ENCODE measurements around the gene MLN.
A peak's percentile ranks its signal among the peaks of the same experiment; 100 is the strongest.

The MLN gene

DNA sequence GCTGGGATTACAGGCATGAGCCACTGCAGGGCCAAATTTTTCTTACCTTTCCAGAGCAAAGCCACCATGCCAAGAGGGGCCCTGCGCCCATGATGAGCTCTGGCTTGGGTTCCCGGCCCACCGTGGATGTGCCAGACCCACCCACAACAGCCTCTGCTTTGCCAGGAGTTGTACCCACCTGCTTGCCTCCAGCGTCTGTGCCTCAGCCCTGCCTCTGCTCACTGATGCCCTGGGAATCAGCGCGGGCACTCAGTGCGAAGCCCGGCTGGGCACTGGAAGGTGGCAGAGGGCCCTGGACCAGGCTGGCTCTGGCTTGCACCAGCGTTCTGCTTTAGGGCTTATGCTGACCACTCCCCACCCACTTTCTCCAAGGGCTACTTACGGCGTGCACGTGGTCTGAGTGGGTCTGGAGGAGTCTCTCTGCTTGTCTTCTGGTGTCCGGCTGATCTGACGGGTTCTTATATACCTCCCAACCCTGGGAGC lies at the start of gene MLN:
MLN (minus strand) TSS at position 433 of the 483 bp plus-strand sequence. CDS start 2,840 bp downstream, outside the sequence.
- DNase-seq = no peak

DNA sequence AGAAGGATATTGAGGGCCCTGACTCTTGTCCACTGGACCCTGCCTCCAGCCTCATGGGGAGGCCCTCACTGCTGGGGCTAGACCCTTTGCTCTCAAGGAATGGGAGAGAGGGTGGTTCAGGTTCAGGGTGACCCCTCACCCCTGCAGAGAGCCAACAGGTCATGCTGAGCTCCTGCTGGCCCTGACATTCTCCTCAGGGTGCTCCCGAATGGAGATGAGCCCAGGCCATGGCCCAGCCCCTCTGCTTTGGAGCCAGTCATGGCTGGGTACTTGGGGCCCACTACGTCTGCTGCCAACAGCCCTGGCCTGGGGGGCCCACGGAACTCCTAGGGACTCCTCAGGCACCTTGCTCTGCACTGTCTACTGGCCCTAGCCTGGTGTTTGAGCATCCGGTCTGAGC lies 49.2 kb upstream of the MLN start:
- no peak for DNase-seq

GRCh38 chr6:33851959-33852358 lies 48.2 kb upstream of the MLN start:
- DNase-seq = no peak

- DNase-seq = peak; percentile 27
These were observed 47.2 kb upstream of the MLN start for GRCh38 chr6:33850869-33851541.

- DNase-seq = no peak
These were observed 46.5 kb upstream of the MLN start for GRCh38 chr6:33850296-33850695.

- no peak for DNase-seq
These were observed 45.8 kb upstream of the MLN start for GRCh38 chr6:33849500-33850075.

DNA sequence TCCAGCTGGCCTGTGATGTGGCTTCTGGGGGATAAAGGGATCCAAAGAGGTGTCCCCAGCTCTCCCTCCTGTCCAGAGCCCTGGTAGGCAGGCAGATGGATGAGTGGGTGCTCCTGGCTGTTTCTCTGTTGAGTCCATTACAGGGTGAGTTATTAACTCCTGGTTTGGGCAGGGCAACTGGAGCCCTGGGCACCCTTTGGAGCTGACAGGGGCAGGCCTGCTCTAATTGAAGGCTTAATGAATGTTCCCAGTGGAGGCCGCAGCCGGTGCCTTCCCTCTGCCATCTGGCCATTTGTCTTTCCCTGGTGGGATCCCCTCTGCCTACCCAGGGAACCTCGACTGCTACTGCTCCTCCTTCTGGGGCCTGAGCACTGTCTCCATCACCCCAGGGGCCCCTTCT lies 44.7 kb upstream of the MLN start:
- DNase-seq = no peak

- no peak for DNase-seq
These were observed 44.1 kb upstream of the MLN start for GRCh38 chr6:33847867-33848266.

GRCh38 chr6:33847078-33847477 lies 43.3 kb upstream of the MLN start:
- DNase-seq = no peak

DNA sequence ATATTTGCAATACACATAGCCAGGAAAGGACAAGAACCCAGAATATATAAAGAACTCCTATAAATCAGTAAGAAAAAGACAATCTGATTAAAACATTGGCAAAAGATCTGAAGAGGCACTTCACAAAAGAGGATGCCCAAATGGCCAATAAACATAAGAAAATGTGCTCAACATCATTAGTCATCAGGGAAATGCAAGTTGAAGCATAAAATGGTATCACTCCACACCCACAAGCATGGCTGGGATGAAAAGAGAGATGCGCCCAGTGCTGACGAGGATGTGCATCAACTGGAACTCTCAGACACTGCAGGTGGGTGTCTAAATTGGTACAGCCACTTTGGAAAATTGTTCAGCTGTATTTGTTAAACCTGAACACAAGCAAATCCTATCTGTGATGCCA lies 42.4 kb upstream of the MLN start:
- DNase-seq = no peak

- no peak for DNase-seq
These were observed 41.4 kb upstream of the MLN start for GRCh38 chr6:33845031-33845745.

GRCh38 chr6:33843131-33844121 lies 39.6 kb upstream of the MLN start:
- no peak for DNase-seq

GRCh38 chr6:33841868-33842267 lies 38.1 kb upstream of the MLN start:
- DNase-seq = no peak

DNA sequence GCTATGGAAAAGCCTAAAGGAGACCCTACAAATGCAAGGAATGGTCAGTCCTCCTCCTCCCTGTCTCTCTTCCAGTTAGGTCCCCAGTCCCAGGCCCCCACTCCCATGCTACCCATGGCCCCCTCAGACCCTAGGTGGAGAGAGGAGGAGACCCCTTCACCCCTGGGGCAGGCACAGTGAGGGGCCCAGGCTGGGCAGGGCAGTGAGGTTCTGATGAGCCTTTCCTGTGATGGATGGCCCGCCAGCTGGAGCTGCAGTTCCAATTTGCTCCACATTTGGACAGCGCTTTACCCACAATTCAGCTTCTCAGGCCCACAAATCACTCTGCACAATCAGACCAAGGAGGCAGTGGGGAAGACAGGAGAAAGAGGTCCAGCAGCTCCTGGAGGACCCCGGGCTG lies 37.3 kb upstream of the MLN start:
- no peak for DNase-seq

GRCh38 chr6:33840048-33840926 lies 36.5 kb upstream of the MLN start:
- no peak for DNase-seq

GRCh38 chr6:33839399-33840047 lies 35.7 kb upstream of the MLN start:
- DNase-seq = no peak

DNA sequence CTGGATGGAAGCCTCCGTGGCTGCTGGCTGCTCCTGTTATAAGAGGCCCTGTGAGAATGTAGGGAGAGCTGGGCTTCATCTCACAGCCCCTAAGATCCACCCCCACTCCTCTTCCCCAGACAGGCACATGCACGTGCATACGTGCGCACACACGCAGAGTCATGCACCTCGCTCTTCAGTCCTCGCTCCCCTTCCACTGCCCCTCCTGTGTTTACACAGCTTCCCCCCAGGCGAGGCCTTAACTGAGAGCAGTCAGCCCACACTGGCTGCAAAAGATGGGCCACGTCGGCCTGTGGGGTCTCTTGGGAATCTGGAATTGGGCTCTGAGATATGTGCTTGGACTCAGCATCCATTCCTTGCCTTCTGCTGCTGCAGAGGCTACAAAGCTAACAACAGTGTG lies 35.2 kb upstream of the MLN start:
- no peak for DNase-seq

DNA sequence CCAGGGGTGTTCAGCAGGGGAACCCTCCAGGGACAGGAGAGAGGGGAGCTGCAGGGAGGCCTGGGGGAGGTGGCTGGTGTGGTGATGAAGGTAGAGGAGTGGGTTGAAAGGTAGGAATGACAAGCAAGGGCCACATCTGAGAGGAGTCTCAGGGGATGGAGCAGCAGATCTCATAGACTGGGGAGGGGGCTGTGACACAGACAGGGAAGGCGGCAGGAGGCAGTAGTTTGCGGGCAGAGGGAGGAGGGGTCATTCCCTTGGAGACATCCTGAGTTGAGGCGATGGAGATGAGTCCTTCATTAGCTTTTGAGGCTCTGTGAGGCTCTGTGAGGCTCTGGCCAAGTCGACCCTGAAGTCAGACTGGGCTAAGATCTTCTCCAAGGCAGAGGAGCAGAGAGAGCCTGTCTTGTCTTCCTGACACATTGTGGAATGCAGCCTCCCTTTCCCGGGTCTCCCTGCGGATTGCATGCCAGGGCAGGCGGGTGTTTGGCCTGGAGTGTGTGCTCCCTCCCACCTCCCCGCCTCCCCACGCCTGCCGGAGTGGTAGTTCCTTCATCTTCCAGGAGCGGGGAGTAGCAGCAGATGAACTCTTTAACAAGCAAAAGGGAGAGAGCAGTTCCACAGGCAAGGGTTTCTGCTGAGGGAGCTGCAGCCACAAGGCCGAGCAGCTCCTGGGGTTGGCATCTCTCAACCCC lies 34.3 kb upstream of the MLN start:
- no peak for DNase-seq

- no peak for DNase-seq
These were observed 33.1 kb upstream of the MLN start for GRCh38 chr6:33836806-33837469.
